Mesenchymal stem cell (in vitro differentiated cells and primary cell): ENCODE data around the gene ABLIM2.

Experiments used
- DNase-seq: peaks from one replicate; pipeline ENCODE4 v3.0.0-alpha.2; 2013
- H2AFZ ChIP-seq: one replicate; pipeline ENCODE4 v1.6.1; 2013; ENCODE audit warnings: low read depth, mild to moderate bottlenecking, control low read depth, inconsistent platforms, low read length, moderate library complexity
- H2AK5ac ChIP-seq: 2 replicates; pipeline ENCODE4 v1.6.1; 2013; ENCODE audit warnings: low read length, moderate library complexity, mild to moderate bottlenecking, inconsistent platforms; ENCODE audit not compliant: severe bottlenecking
- H2BK120ac ChIP-seq: one replicate; pipeline ENCODE4 v1.6.1; 2013; ENCODE audit warnings: low read depth, mild to moderate bottlenecking, inconsistent platforms, low read length, moderate library complexity
- H2BK12ac ChIP-seq, 2 experiments: one replicate each; pipeline ENCODE4 v1.6.1; 2013; ENCODE audit warnings: inconsistent platforms in 2 of 2, low read length in 2 of 2, mild to moderate bottlenecking in 2 of 2, moderate library complexity in 2 of 2, control low read depth in 1 of 2
- H2BK15ac ChIP-seq: one replicate; pipeline ENCODE4 v1.6.1; 2013; ENCODE audit warnings: mild to moderate bottlenecking, low read depth, inconsistent platforms; ENCODE audit not compliant: poor library complexity, severe bottlenecking
- H2BK5ac ChIP-seq: 2 replicates; pipeline ENCODE4 v1.6.1; 2013; ENCODE audit warnings: low read depth, mild to moderate bottlenecking, low read length, control low read depth, inconsistent platforms; ENCODE audit not compliant: poor library complexity, severe bottlenecking
- H3K14ac ChIP-seq, 2 experiments: one replicate each; pipeline ENCODE4 v1.6.1; 2013; ENCODE audit warnings: inconsistent platforms in 2 of 2, low read length in 2 of 2, control low read depth in 1 of 2, mild to moderate bottlenecking in 1 of 2, moderate library complexity in 1 of 2
- H3K18ac ChIP-seq, 2 experiments: one replicate each; pipeline ENCODE4 v1.6.1; 2013; ENCODE audit warnings: inconsistent platforms in 2 of 2, low read length in 2 of 2, control low read depth in 1 of 2, low read depth in 1 of 2, mild to moderate bottlenecking in 1 of 2
- H3K23ac ChIP-seq, 2 experiments: one replicate each; pipeline ENCODE4 v1.6.1; 2013; ENCODE audit warnings: inconsistent platforms in 2 of 2, low read length in 2 of 2, mild to moderate bottlenecking in 2 of 2, moderate library complexity in 2 of 2, control low read depth in 1 of 2
- H3K27ac ChIP-seq: 2 replicates; pipeline ENCODE4 v1.5.1; 2013; ENCODE audit warnings: mild to moderate bottlenecking, moderate library complexity, low read length, control low read depth, inconsistent platforms; ENCODE audit not compliant: poor library complexity, severe bottlenecking
- H3K27me3 ChIP-seq, 2 experiments: 2 replicates each; pipeline versions ENCODE4 v1.6.1 to v1.7.0; 2013; ENCODE audit warnings: low read length in 2 of 2, mild to moderate bottlenecking in 2 of 2, moderate library complexity in 2 of 2, control low read depth in 1 of 2, inconsistent platforms in 1 of 2; ENCODE audit not compliant: control insufficient read depth in 1 of 2, insufficient read depth in 1 of 2
- H3K36me3 ChIP-seq, 2 experiments: 2 replicates each; pipeline versions ENCODE4 v1.6.1 to v1.7.0; 2013; ENCODE audit warnings: low read length in 2 of 2, control low read depth in 1 of 2, inconsistent platforms in 1 of 2, low read depth in 1 of 2, mild to moderate bottlenecking in 1 of 2; ENCODE audit not compliant: insufficient read depth in 2 of 2, control insufficient read depth in 1 of 2
- H3K4ac ChIP-seq, 2 experiments: one replicate each; pipeline ENCODE4 v1.6.1; 2013; ENCODE audit warnings: inconsistent platforms in 2 of 2, low read length in 2 of 2, mild to moderate bottlenecking in 2 of 2, moderate library complexity in 2 of 2, control low read depth in 1 of 2, low read depth in 1 of 2
- H3K4me1 ChIP-seq: 2 replicates; pipeline ENCODE4 v1.6.1; 2013; ENCODE audit warnings: low read depth, low read length, control low read depth; ENCODE audit not compliant: control insufficient read depth, insufficient read depth
- H3K4me2 ChIP-seq: 2 replicates; pipeline ENCODE4 v1.6.1; 2013; ENCODE audit warnings: low read length, mild to moderate bottlenecking, inconsistent platforms; ENCODE audit not compliant: poor library complexity, severe bottlenecking
- H3K4me3 ChIP-seq, 2 experiments: 2 replicates each; pipeline versions ENCODE4 v1.5.1 to v1.7.0; 2013; ENCODE audit warnings: low read length in 2 of 2, mild to moderate bottlenecking in 2 of 2, control low read depth in 1 of 2, low read depth in 1 of 2; ENCODE audit not compliant: insufficient read depth in 1 of 2
- H3K79me1 ChIP-seq: replicated peaks from 2 replicates; pipeline ENCODE4 v1.6.1; 2013; ENCODE audit warnings: mild to moderate bottlenecking, control low read depth, low read length, inconsistent platforms; ENCODE audit not compliant: poor library complexity, severe bottlenecking
- H3K9ac ChIP-seq: 2 replicates; pipeline ENCODE4 v1.7.0; 2013; ENCODE audit warnings: mild to moderate bottlenecking, low read length, moderate library complexity
- H3K9me3 ChIP-seq: 2 replicates; pipeline ENCODE4 v1.7.0; 2013; ENCODE audit warnings: mild to moderate bottlenecking, low read length; ENCODE audit not compliant: control insufficient read depth
- H4K8ac ChIP-seq: one replicate; pipeline ENCODE4 v1.6.1; 2013; ENCODE audit warnings: inconsistent platforms, mild to moderate bottlenecking, low read length, moderate library complexity
- H4K91ac ChIP-seq: one replicate; pipeline ENCODE4 v1.6.1; 2013; ENCODE audit warnings: mild to moderate bottlenecking, low read length, inconsistent platforms
- WGBS: methylation state at CpG from one replicate; pipeline ENCODE4 v1.1.7; 2013; ENCODE audit warnings: mixed read lengths; 5-methylcytosine and 5-hydroxymethylcytosine counted together

Gene ABLIM2

GRCh38 chr4:8150152-8151090, 8.2 kb downstream of the ABLIM2 start:
- no peak overlapping the region for H2BK120ac ChIP-seq
- no peak overlapping the region for H3K4me2 ChIP-seq
- no peak overlapping the region for H2AFZ ChIP-seq
- WGBS: 77% methylated on average over 29 of the region's 29 CpGs
- no peak overlapping the region for H2BK5ac ChIP-seq
- no peak for DNase-seq
- H2AK5ac ChIP-seq: no peak overlapping the region
- no peak overlapping the region for H3K4ac ChIP-seq
- no peak overlapping the region for H3K9ac ChIP-seq
- H3K4me3 ChIP-seq: no peak overlapping the region
- no peak overlapping the region for H3K27ac ChIP-seq
- H3K18ac ChIP-seq: no peak overlapping the region
- H2BK12ac ChIP-seq: no peak overlapping the region
- H3K4me1 ChIP-seq: peaks cover 3% of the 10 kb centered on the region
- no peaks in the 10 kb centered on the region for H3K79me1 ChIP-seq
- no peaks in the 10 kb centered on the region for H3K9me3 ChIP-seq
- no peak overlapping the region for H3K23ac ChIP-seq
- H3K14ac ChIP-seq: no peak overlapping the region
- no peak overlapping the region for H4K91ac ChIP-seq
- no peak overlapping the region for H2BK15ac ChIP-seq
- H4K8ac ChIP-seq: no peak overlapping the region
- no peaks in the 10 kb centered on the region for H3K36me3 ChIP-seq
- peaks cover 70 to 89% of the 10 kb centered on the region in 2 experiments for H3K27me3 ChIP-seq

DNA sequence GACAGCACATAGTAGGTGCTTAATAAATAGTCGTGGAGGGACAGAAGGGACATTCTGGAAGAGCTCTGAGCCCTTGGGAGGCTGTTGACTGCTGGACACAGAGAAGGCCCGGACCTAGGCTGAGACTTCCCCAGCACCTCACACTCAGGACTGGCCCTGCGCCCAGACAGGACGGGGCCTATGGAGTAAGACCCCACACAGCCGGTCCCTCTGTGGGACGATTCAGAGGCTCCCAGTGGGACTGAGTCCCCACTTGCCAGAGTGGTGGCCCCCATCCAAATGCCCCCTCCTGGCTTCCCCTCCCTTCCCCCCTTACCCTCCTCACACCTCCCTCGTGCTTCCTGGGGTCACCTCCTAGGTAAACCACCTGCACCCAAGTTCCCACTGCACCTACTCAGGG, 8.9 kb downstream of the ABLIM2 start:
- H3K27me3 ChIP-seq: peaks cover 77 to 88% of the 10 kb centered on the region in 2 experiments
- DNase-seq: no peak
- no peaks in the 10 kb centered on the region for H3K9me3 ChIP-seq
- no peak overlapping the region for H4K91ac ChIP-seq
- H4K8ac ChIP-seq: no peak overlapping the region
- H3K4ac ChIP-seq: no peak overlapping the region
- H2AFZ ChIP-seq: no peak overlapping the region
- no peak overlapping the region for H2BK5ac ChIP-seq
- no peak overlapping the region for H3K4me2 ChIP-seq
- no peaks in the 10 kb centered on the region for H3K4me1 ChIP-seq
- H3K23ac ChIP-seq: no peak overlapping the region
- no peak overlapping the region for H2BK15ac ChIP-seq
- no peak overlapping the region for H3K4me3 ChIP-seq
- no peak overlapping the region for H2BK120ac ChIP-seq
- H3K9ac ChIP-seq: no peak overlapping the region
- H3K79me1 ChIP-seq: no peaks in the 10 kb centered on the region
- H2AK5ac ChIP-seq: no peak overlapping the region
- WGBS: 84% methylated on average over 6 of the region's 7 CpGs
- no peak overlapping the region for H3K14ac ChIP-seq
- H3K36me3 ChIP-seq: no peaks in the 10 kb centered on the region
- no peak overlapping the region for H2BK12ac ChIP-seq
- H3K27ac ChIP-seq: no peak overlapping the region
- H3K18ac ChIP-seq: no peak overlapping the region

GRCh38 chr4:8148785-8149435, 9.7 kb downstream of the ABLIM2 start:
- no peak overlapping the region for H2BK12ac ChIP-seq
- H3K27ac ChIP-seq: no peak overlapping the region
- peaks cover 85 to 93% of the 10 kb centered on the region in 2 experiments for H3K27me3 ChIP-seq
- H4K91ac ChIP-seq: no peak overlapping the region
- no peak overlapping the region for H3K18ac ChIP-seq
- no peak overlapping the region for H3K14ac ChIP-seq
- H3K36me3 ChIP-seq: no peaks in the 10 kb centered on the region
- no peak overlapping the region for H4K8ac ChIP-seq
- H3K4me1 ChIP-seq: no peaks in the 10 kb centered on the region
- H3K4ac ChIP-seq: no peak overlapping the region
- no peak overlapping the region for H2BK120ac ChIP-seq
- no peak overlapping the region for H3K4me3 ChIP-seq
- no peak overlapping the region for H2AFZ ChIP-seq
- 88% methylated on average over 14 of the region's 14 CpGs for whole genome bisulfite sequencing
- H3K4me2 ChIP-seq: no peak overlapping the region
- H2BK5ac ChIP-seq: no peak overlapping the region
- no peaks in the 10 kb centered on the region for H3K79me1 ChIP-seq
- no peak overlapping the region for H2BK15ac ChIP-seq
- no peak overlapping the region for H3K23ac ChIP-seq
- no peak overlapping the region for H2AK5ac ChIP-seq
- DNase-seq: no peak
- no peak overlapping the region for H3K9ac ChIP-seq
- H3K9me3 ChIP-seq: no peaks in the 10 kb centered on the region

DNA sequence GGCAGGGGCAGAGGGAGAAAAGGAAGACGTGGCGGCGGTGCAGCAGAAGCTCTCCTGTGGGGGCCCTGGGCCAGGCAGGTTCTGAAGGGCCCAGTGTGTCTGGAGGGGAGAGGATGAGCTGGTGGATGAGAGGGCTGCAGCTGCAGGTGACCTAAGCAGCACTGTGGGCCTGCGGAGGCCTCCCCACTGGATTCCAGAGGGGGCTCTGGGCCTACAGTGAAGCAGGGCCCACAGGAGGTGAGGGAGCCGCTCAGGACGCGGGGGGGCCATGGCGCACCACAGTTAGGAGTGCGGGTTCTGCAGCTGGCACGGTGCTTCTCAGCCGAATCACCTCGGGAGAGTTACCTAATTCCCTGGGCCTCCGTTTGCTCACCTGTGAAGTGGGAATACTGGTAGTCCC, 10.5 kb downstream of the ABLIM2 start:
- Histone ChIP-seq H2BK120ac (no peak overlapping the region), H3K4me1 (peaks cover under 1% of the 10 kb centered on the region), H3K36me3 (no peaks in the 10 kb centered on the region), H4K91ac (no peak overlapping the region), H3K27ac (no peak overlapping the region), H3K9me3 (no peaks in the 10 kb centered on the region), H3K18ac (no peak overlapping the region), H2BK5ac (no peak overlapping the region), H3K27me3 (peaks cover 88 to 95% of the 10 kb centered on the region in 2 experiments), H3K4ac (no peak overlapping the region), H2BK15ac (no peak overlapping the region), H3K9ac (no peak overlapping the region), H2AK5ac (no peak overlapping the region), H2AFZ (no peak overlapping the region), H3K79me1 (no peaks in the 10 kb centered on the region), H3K4me2 (no peak overlapping the region), H3K14ac (no peak overlapping the region), H2BK12ac (no peak overlapping the region), H4K8ac (no peak overlapping the region), H3K4me3 (no peak overlapping the region), H3K23ac (no peak overlapping the region)
- 91% methylated on average over 13 of the region's 13 CpGs for WGBS
- no peak for DNase-seq
